Aorta (tissue), 5 donors: ENCODE data around the gene PRSS48. TPM values are rescaled to one million over a fixed set of nuclear protein-coding genes. Genes with fewer than 3 reads are reported as not detected.
"Not testable (repeated sequence)": the region's sequence is repeated elsewhere in the genome, so short reads cannot be mapped to it uniquely, and the experiment has no call there.

Experiments used
- ATAC-seq: fragments of 200-7000 bp; cut with Tn5 transposase; one replicate; pipeline ENCODE4 v1.9.1; 2022; ENCODE audit warnings: moderate library complexity; ENCODE audit not compliant: low FRiP score
- DNase-seq, 2 donors: peaks; one replicate each; pipeline ENCODE4 v3.0.0-alpha.2; 2020
- H3K27ac ChIP-seq, 2 donors: one replicate each; pipeline ENCODE4 v1.5.1; 2013; ENCODE audit warnings: low read length in 2 of 2, mild to moderate bottlenecking in 2 of 2, moderate library complexity in 2 of 2, control low read depth in 1 of 2, inconsistent platforms in 1 of 2, low read depth in 1 of 2
- H3K27me3 ChIP-seq, 2 donors: one replicate each; pipeline ENCODE4 v1.6.1; 2013; ENCODE audit warnings: control low read depth in 1 of 2, low read length in 1 of 2, mild to moderate bottlenecking in 1 of 2, moderate library complexity in 1 of 2; ENCODE audit not compliant: insufficient read depth in 2 of 2, control insufficient read depth in 1 of 2
- H3K36me3 ChIP-seq, 2 donors: one replicate each; pipeline ENCODE4 v1.6.1; 2013; ENCODE audit warnings: control low read depth in 1 of 2, low read length in 1 of 2, mild to moderate bottlenecking in 1 of 2; ENCODE audit not compliant: insufficient read depth in 2 of 2, control insufficient read depth in 1 of 2
- H3K4me1 ChIP-seq, 2 donors: one replicate each; pipeline ENCODE4 v1.6.1; 2013; ENCODE audit warnings: low read length in 2 of 2, control low read depth in 1 of 2, mild to moderate bottlenecking in 1 of 2, moderate library complexity in 1 of 2; ENCODE audit not compliant: insufficient read depth in 2 of 2, control insufficient read depth in 1 of 2
- H3K4me3 ChIP-seq, 2 donors: one replicate each; pipeline ENCODE4 v1.5.1; 2013; ENCODE audit warnings: low read length in 2 of 2, control low read depth in 1 of 2, mild to moderate bottlenecking in 1 of 2
- H3K9me3 ChIP-seq: one replicate; pipeline ENCODE4 v1.6.1; 2013; ENCODE audit warnings: mild to moderate bottlenecking, low read length; ENCODE audit not compliant: control insufficient read depth
- WGBS, 2 donors: extraction: QIAGEN DNeasy Blood & Tissue Kit; methylation state at CpG; one replicate each; pipeline ENCODE4 v1.1.7; 2013; 5-methylcytosine and 5-hydroxymethylcytosine counted together
- intact Hi-C, 2 donors: fragments of 100-400 bp; cut with DNase I; formaldehyde crosslinking; loops; one replicate each; pipeline versions ENCODE4 v1.14.2 to v1.15.0; 2022
- polyA plus RNA-seq, 2 donors: library from polyadenylated mRNA; stranded (reverse); fragments of 200-250 nt; gene quantifications; one replicate each; pipeline ENCODE4 v1.2.3, GENCODE V29; 2013
- total RNA-seq, 2 donors: library from RNA; stranded (reverse); fragmentation: NEBNext Ultra II Directional; extraction: Animal tissue kit (Norgen Biotek cat#: 25700); gene quantifications; one replicate each; pipeline ENCODE4 v1.2.1, GENCODE V29; 2021
- donor health status: healthy with polysubstance abuse.
- donor health status: Bipolar disorder and iron deficiency.
- donor health status: DM: no; HTN: no; CAD: no.
- donor health status: DM: no; HTN: no; CAD: no.
- donor health status: DM: yes; HTN: yes; CAD: no.

PRSS48 gene
- total and polyA plus RNA-seq, 4 donors: not detected

GRCh38 chr4:151255680-151256079, 21.3 kb upstream of the PRSS48 start:
- H3K4me1 ChIP-seq, H3K9me3 ChIP-seq, intact Hi-C loops, H3K27me3 ChIP-seq, H3K36me3 ChIP-seq, H3K27ac ChIP-seq, ATAC-seq, DNase-seq, H3K4me3 ChIP-seq: not testable (repeated sequence)
- WGBS, 2 donors: 96 to 97% methylated on average over 14 to 17 of the region's 17 CpGs

DNA sequence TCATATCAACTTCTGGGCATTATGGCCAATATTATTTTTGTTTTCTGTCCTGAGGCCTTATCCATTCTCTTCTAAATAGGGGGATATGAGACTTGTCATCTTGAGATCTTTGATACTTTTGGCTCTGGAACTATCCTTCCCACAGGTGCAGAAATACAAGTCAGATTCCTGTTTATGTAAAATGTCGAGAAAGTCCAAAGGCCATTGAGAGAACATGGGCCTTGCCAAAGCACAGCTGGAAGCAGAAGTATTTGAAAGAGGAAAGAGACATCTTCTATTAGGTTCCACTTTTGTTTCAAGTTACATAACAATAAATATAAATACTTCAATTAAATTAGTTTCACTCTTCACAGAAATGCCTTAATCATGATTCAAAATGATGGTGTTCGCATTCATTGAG, 20.8 kb upstream of the PRSS48 start:
- intact Hi-C loops: no loop called here
- DNase-seq: no peak
- Histone ChIP-seq H3K27me3 (no peaks in the 10 kb centered on the region), H3K27ac (no peak overlapping the region), H3K36me3 (no peaks in the 10 kb centered on the region), H3K4me1 (peaks cover under 1 to 5% of the 10 kb centered on the region in 2 donors), H3K4me3 (no peak overlapping the region), H3K9me3 (no peaks in the 10 kb centered on the region)
- ATAC-seq: no peak
- 85 to 91% methylated on average over 2 of the region's 2 CpGs for WGBS, 2 donors

DNA sequence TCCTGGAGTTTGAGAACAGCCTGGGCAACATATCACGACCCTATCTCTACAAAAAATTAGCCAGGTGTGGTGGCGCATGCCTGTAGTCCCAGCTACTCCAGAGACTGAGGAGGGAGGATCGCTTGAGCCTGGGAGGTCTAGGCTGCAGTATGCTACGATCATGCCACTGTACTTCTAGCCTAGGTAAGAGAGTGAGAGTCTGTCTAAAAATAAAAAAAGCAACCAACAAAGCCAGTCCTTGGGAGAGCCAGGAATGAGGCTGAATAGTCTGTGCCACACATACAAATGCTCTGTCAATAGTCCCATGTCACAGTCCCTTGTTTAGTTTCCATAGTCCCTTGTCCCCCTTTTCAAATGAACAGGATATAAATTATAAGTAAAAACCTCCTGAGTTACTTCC, 19.3 kb upstream of the PRSS48 start:
- 86 to 92% methylated on average over 4 of the region's 4 CpGs for WGBS, 2 donors
- DNase-seq: no peak
- H3K9me3 ChIP-seq: no peaks in the 10 kb centered on the region
- no peak for ATAC-seq
- H3K36me3 ChIP-seq: no peaks in the 10 kb centered on the region
- intact Hi-C loops: no loop called here
- no peak overlapping the region for H3K27ac ChIP-seq
- peaks cover 0 to 3% of the 10 kb centered on the region in 2 donors for H3K4me1 ChIP-seq
- no peak overlapping the region for H3K4me3 ChIP-seq
- no peaks in the 10 kb centered on the region for H3K27me3 ChIP-seq

DNA sequence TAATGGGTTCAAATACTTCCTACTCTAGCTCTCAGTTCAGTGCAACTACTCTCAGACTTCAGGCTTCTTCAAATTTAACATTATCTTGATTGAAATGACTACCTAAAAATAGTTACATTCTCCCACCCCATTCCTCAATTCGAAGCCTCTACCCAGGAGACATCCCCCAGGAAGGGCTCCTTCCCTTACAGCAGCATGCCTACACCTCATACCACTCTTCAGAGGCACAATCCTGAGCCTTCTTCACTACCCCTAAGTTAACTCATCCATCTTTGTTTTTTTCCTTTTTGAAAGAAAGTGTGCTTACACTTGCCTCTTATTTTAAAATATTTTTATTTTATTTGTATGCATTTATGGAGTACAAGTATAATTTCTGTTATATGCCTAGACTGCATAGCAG, 17.2 kb upstream of the PRSS48 start:
- Histone ChIP-seq H3K27ac (no peak overlapping the region), H3K9me3 (no peaks in the 10 kb centered on the region), H3K4me3 (no peak overlapping the region), H3K27me3 (no peaks in the 10 kb centered on the region), H3K36me3 (no peaks in the 10 kb centered on the region), H3K4me1 (peaks cover 0 to 3% of the 10 kb centered on the region in 2 donors)
- intact Hi-C loops: no loop called here
- ATAC-seq (no peak), DNase-seq (no peak)
- WGBS, 2 donors: 51 to 68% methylated on average over 1 of the region's 1 CpG

GRCh38 chr4:151260526-151260925, 16.4 kb upstream of the PRSS48 start:
- no peaks in the 10 kb centered on the region for H3K27me3 ChIP-seq
- intact Hi-C loops: no loop called here
- no peak overlapping the region for H3K4me3 ChIP-seq
- ATAC-seq: no peak
- no peaks in the 10 kb centered on the region for H3K9me3 ChIP-seq
- H3K36me3 ChIP-seq: no peaks in the 10 kb centered on the region
- 94 to 100% methylated on average over 2 of the region's 2 CpGs for WGBS, 2 donors
- DNase-seq: no peak
- peaks cover 0 to 3% of the 10 kb centered on the region in 2 donors for H3K4me1 ChIP-seq
- no peak overlapping the region for H3K27ac ChIP-seq

- Histone ChIP-seq H3K27me3 (no peaks in the 10 kb centered on the region), H3K4me3 (no peak overlapping the region), H3K27ac (no peak overlapping the region), H3K4me1 (peaks cover 0 to 3% of the 10 kb centered on the region in 2 donors), H3K36me3 (no peaks in the 10 kb centered on the region), H3K9me3 (no peaks in the 10 kb centered on the region)
- DNase-seq (no peak), ATAC-seq (no peak)
- 69 to 87% methylated on average over 2 of the region's 2 CpGs for WGBS, 2 donors
- intact Hi-C loops: no loop called here
Measured at GRCh38 chr4:151263455-151263854, 13.5 kb upstream of the PRSS48 start.

- ATAC-seq: no peak
- H3K9me3 ChIP-seq: no peaks in the 10 kb centered on the region
- no peak overlapping the region for H3K4me3 ChIP-seq
- intact Hi-C loops: no loop called here
- H3K27me3 ChIP-seq: no peaks in the 10 kb centered on the region
- H3K27ac ChIP-seq: no peak overlapping the region
- DNase-seq: no peak
- 90 to 94% methylated on average over 1 of the region's 1 CpG for WGBS, 2 donors
- H3K4me1 ChIP-seq: peaks cover 0 to 3% of the 10 kb centered on the region in 2 donors
- H3K36me3 ChIP-seq: no peaks in the 10 kb centered on the region
Measured at GRCh38 chr4:151266497-151266896, 10.5 kb upstream of the PRSS48 start.

GRCh38 chr4:151267104-151267503, 9.9 kb upstream of the PRSS48 start:
- Histone ChIP-seq H3K4me3 (no peak overlapping the region), H3K4me1 (peaks cover 0 to 3% of the 10 kb centered on the region in 2 donors), H3K27me3 (no peaks in the 10 kb centered on the region), H3K9me3 (no peaks in the 10 kb centered on the region), H3K36me3 (no peaks in the 10 kb centered on the region), H3K27ac (no peak overlapping the region)
- DNase-seq: no peak
- intact Hi-C loops: no loop called here
- WGBS, 2 donors: 91% methylated on average over 4 of the region's 4 CpGs
- ATAC-seq: no peak

DNA sequence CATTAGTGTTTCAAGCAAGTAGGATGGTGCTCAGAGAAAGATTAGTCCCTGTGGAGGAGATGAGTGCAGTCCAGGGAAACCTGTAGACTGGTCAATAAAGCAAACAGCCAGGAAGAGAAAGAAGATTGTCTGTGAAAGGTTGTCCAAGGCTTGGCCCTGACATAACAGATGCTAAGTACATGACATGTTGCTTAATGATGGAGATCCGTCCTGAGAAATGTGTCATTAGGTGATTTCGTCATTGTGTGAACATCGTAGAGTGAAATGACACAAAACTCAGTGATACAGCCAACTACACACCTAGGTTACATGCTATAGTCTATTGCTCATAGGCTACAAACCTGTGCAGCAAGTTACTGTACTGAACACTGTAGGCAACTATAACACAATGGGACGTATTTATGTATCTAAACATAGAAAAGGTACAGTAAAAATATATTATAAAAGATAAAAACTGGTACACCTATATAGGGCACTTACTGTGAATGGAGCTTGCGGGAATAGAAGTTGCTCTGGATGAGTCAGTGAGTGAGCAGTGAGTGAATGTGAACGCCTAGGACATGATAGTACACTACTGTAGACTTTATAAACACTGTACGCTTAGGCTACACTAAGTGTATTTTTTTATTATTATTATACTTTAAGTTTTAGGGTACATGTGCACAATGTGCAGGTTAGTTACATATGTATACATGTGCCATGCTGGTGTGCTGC, 9.0 kb upstream of the PRSS48 start:
- DNase-seq: no peak
- Histone ChIP-seq H3K36me3 (no peaks in the 10 kb centered on the region), H3K4me1 (peaks cover 0 to 3% of the 10 kb centered on the region in 2 donors), H3K4me3 (no peak overlapping the region), H3K27ac (no peak overlapping the region), H3K9me3 (no peaks in the 10 kb centered on the region), H3K27me3 (no peaks in the 10 kb centered on the region)
- WGBS, 2 donors: 94 to 96% methylated on average over 7 of the region's 7 CpGs
- intact Hi-C loops: no loop called here
- no peak for ATAC-seq
